Gastrocnemius medialis (tissue), 4 donors: ENCODE data around the gene SLC10A7.

Experiments used
- POLR2A ChIP-seq, 2 donors: fragments of 450-650 bp; IDR thresholded peaks; one replicate each; pipeline ENCODE4 v1.6.1; 2017; ENCODE audit warnings: antibody characterized with exemption in 2 of 2, mild to moderate bottlenecking in 2 of 2, moderate library complexity in 2 of 2
- TF ChIP-seq, protein P1 (sequence below), 5 experiments: fragments of 450-650 bp in 3 of 5; fragments of 200-600 bp in 2 of 5; sonication (generic) in 2 of 5; IDR thresholded peaks in 4 of 5; conservative IDR thresholded peaks in 1 of 5; 1 replicate in 4 of 5; 2 replicates in 1 of 5; pipeline ENCODE4 v1.5.1; 2016 to 2019; ENCODE audit warnings: antibody characterized with exemption in 5 of 5, mild to moderate bottlenecking in 3 of 5, moderate library complexity in 3 of 5

DNA sequence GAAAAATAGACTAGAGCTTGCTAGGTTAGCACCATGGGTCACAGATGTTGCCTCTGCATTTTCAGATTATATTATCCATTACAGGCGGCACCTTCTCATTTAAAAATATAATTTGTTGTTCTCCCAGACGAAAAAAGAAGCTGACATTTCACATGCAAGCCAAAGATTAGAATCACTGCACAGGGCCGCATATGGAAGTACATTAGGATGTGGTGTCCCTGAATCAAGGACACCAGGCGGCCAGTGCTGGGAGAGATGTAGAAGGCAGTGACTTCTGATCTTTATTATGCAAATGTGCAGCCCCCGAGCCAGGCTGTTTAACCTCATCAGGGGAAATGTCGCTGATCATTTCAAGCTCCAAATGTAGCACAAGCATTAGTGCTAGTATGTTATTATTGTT lies 284.6 kb downstream of the SLC10A7 start:
- TF ChIP-seq, protein P1, sequence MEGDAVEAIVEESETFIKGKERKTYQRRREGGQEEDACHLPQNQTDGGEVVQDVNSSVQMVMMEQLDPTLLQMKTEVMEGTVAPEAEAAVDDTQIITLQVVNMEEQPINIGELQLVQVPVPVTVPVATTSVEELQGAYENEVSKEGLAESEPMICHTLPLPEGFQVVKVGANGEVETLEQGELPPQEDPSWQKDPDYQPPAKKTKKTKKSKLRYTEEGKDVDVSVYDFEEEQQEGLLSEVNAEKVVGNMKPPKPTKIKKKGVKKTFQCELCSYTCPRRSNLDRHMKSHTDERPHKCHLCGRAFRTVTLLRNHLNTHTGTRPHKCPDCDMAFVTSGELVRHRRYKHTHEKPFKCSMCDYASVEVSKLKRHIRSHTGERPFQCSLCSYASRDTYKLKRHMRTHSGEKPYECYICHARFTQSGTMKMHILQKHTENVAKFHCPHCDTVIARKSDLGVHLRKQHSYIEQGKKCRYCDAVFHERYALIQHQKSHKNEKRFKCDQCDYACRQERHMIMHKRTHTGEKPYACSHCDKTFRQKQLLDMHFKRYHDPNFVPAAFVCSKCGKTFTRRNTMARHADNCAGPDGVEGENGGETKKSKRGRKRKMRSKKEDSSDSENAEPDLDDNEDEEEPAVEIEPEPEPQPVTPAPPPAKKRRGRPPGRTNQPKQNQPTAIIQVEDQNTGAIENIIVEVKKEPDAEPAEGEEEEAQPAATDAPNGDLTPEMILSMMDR (IDR thresholded peaks at IDR 0.05 in 4 of 5, conservative IDR thresholded peaks at IDR 0.05 in 1 of 5) = no peak
- no peak for TF ChIP-seq POLR2A (IDR thresholded peaks at IDR 0.05)
